Measurements from ENCODE around the gene CDHR1.

The CDHR1 gene

DNA sequence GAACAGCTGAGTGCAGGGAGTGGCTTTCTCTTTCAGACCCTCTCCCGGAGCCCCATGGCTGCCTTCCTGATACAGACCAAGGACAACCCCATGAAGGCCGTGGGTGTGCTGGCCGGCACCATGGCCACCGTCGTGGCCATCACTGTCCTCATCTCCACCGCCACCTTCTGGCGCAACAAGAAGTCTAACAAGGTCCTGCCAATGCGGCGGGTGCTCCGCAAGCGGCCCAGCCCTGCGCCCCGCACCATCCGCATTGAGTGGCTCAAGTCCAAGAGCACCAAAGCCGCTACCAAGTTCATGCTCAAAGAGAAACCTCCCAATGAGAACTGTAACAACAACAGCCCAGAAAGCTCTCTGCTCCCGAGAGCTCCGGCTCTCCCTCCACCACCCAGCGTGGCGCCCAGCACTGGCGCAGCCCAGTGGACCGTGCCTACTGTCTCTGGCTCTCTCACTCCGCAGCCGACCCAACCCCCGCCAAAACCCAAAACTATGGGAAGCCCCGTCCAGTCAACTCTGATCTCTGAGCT, 19.8 kb downstream of the CDHR1 start:
- DNase-seq (ENCODE audit: low read depth) = no peak
- no peak overlapping the region for H3K4me3 ChIP-seq (ENCODE audit: low read depth, low read length)
- TF ChIP-seq, protein P1, sequence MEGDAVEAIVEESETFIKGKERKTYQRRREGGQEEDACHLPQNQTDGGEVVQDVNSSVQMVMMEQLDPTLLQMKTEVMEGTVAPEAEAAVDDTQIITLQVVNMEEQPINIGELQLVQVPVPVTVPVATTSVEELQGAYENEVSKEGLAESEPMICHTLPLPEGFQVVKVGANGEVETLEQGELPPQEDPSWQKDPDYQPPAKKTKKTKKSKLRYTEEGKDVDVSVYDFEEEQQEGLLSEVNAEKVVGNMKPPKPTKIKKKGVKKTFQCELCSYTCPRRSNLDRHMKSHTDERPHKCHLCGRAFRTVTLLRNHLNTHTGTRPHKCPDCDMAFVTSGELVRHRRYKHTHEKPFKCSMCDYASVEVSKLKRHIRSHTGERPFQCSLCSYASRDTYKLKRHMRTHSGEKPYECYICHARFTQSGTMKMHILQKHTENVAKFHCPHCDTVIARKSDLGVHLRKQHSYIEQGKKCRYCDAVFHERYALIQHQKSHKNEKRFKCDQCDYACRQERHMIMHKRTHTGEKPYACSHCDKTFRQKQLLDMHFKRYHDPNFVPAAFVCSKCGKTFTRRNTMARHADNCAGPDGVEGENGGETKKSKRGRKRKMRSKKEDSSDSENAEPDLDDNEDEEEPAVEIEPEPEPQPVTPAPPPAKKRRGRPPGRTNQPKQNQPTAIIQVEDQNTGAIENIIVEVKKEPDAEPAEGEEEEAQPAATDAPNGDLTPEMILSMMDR (IDR thresholded peaks at IDR 0.05; ENCODE audit: control insufficient read depth, extremely low read depth, insufficient read depth) = 0 out of 2 replicates have a peak, but pooled peaks have one; percentile 6

DNA sequence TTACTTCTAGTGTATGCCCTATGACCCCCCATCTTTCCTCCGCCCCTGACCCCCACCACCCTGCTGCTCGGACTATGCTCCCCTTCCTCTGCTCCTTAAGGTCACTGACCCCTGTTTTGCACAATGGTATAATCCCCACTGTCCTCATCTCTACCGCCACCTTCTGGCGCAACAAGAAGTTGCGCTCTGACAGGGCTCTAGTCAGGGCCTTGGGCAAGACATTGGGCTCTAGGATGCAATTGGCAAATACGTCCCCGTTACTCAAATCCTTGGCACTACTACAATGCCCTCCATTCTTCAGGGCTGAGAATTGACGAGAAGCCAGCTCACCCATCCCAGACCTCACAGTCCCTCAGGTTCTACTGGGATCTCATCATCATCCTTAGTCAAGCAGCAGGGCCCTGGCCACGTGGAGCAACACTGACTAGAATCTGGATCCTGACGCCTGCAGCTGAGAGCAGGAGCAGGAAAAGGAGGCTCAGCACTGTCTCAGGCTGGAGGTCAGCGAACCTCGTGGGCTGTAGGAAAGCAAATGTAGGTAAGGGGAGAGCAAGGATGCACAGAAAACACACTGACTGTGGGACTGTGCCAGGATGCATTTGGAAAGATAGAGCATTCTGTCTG, 20.4 kb downstream of the CDHR1 start:
- TF ChIP-seq, protein P1 (IDR thresholded peaks at IDR 0.05; ENCODE audit: control insufficient read depth, extremely low read depth, insufficient read depth) = peak; percentile 70
- H3K4me3 ChIP-seq (ENCODE audit: low read depth, low read length) = no peak overlapping the region
- DNase-seq (ENCODE audit: low read depth) = no peak

DNA sequence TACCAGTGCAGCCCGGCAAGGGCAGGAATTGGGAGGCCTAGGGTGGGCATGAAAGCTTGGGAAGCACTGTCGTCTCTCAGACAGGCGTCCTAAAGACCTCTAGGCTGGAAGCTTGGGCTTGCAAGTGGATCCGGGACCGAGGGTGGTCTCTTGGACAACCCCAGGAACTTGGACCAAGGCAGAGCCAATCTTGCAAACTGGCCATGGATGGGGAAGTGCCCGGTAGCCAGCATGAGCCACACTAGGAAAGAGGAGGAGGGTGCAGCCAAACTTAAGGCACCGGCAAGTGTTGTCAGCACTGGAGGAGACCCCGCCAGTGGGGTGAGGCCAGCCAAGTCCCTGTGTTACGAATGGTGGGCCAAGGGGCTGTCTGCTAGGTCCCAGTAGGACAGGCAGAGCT, 22.5 kb downstream of the CDHR1 start:
- no peak overlapping the region for H3K4me3 ChIP-seq (ENCODE audit: low read depth, low read length)
- no peak for DNase-seq (ENCODE audit: low read depth)
- TF ChIP-seq, protein P1 (IDR thresholded peaks at IDR 0.05; ENCODE audit: control insufficient read depth, extremely low read depth, insufficient read depth) = no peak

DNA sequence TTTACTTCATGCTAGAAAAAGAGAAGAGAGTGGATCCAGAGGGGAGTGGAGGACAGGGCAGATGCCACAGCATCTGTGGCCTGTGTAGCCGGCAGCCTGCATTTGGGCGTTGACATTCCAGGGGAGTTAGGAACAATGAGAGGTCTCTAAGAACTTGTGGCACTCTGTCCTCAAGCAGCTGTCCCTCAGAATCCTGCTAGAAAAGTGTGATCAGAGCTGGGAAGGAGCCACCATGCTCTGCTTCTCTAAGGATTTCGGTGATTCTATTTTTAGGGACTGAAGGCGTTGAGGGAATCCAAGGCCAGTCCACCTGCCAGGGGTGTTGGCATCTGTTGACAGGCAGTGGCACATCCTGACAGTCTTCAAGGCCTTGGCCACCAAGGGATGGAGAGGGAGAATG, 23.4 kb downstream of the CDHR1 start:
- TF ChIP-seq, protein P1 (IDR thresholded peaks at IDR 0.05; ENCODE audit: control insufficient read depth, extremely low read depth, insufficient read depth) = no peak
- no peak overlapping the region for H3K4me3 ChIP-seq (ENCODE audit: low read depth, low read length)
- DNase-seq (ENCODE audit: low read depth) = no peak

DNA sequence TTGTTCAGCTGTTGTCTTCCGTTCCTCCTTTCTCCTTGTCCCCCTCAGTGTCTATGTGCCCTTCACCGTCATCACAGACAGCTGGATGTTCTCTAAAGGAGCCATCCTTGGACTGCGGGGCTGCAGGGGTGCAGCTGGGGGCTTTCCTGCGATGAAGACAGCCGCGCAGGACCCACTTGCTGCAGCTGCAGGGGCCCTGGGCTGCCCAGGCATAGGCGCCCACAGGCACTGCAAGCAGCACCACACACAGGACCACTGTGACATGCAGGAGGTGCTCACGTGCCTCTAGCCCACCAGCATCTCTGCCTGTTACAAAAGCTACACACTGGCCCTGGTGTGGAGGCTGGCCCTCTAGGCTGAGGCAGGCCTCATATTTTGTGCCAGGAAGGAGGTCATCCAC, 27.6 kb downstream of the CDHR1 start:
- no peak overlapping the region for H3K4me3 ChIP-seq (ENCODE audit: low read depth, low read length)
- TF ChIP-seq, protein P1 (IDR thresholded peaks at IDR 0.05; ENCODE audit: control insufficient read depth, extremely low read depth, insufficient read depth) = no peak
- no peak for DNase-seq (ENCODE audit: low read depth)

DNA sequence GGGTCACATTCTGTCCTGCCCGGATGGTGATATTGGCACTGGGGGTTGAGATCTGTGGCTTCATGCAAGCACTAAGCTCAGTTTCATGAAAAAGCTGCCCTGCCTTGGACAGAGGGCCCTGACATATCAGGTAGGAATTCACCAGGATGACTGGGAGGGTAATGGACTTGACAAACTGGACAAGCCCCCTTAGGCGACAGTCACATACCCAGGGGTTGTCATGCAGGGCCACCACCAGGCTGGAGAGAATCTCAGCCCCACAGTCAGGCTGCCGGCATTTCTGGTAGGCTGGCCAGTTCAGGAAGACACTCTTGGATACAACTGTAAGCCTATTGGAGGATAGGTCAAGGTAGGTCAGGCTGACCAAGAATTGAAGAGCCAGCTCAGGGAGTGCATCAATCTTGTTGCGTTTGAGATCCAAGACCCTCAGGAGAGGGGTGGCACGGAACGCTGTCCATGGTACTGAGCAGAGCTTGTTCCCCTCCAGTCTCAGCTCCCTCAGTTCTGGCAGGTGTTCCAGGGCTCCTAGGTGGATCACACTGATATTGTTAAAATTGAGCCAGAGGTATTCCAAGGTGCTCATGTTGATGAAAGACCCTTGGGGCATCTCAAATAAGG, 30.2 kb downstream of the CDHR1 start:
- DNase-seq (ENCODE audit: low read depth) = no peak
- H3K4me3 ChIP-seq (ENCODE audit: low read depth, low read length) = no peak overlapping the region
- TF ChIP-seq, protein P1 (IDR thresholded peaks at IDR 0.05; ENCODE audit: control insufficient read depth, extremely low read depth, insufficient read depth) = no peak

Measured in LNCaP clone FGC (cell line).